ENCODE results near the gene ENG. TPM values are rescaled to one million over a fixed set of nuclear protein-coding genes. Genes with fewer than 3 reads are reported as not detected.

ENG gene
- total RNA-seq, 1 experiment from 2014 or later, result 16.4 TPM

- no peak overlapping the region for H3K27ac ChIP-seq
- no peaks in the 10 kb centered on the region for H3K9me3 ChIP-seq (replicated peaks)
- H3K36me3 ChIP-seq, result peaks cover 21% of the 10 kb centered on the region
- no peak for DNase-seq
- no peak overlapping the region for H3K4me3 ChIP-seq
- no peaks in the 10 kb centered on the region for H3K27me3 ChIP-seq
- H3K4me1 ChIP-seq, result no peaks in the 10 kb centered on the region
Observed at GRCh38 chr9:127810378-127811187, 43.9 kb downstream of the ENG start.

- Histone ChIP-seq H3K36me3 (peaks cover 18% of the 10 kb centered on the region), H3K4me3 (no peak overlapping the region), H3K27ac (no peak overlapping the region), H3K9me3 (replicated peaks) (no peaks in the 10 kb centered on the region), H3K4me1 (no peaks in the 10 kb centered on the region), H3K27me3 (no peaks in the 10 kb centered on the region)
- DNase-seq, result no peak
Observed at GRCh38 chr9:127809540-127810377, 44.7 kb downstream of the ENG start.

- Histone ChIP-seq H3K4me3 (no peak overlapping the region), H3K36me3 (peaks cover 15% of the 10 kb centered on the region), H3K27me3 (no peaks in the 10 kb centered on the region), H3K27ac (no peak overlapping the region), H3K9me3 (replicated peaks) (no peaks in the 10 kb centered on the region), H3K4me1 (peaks cover under 1% of the 10 kb centered on the region; the same call in 1 of the 2 replicates)
- no peak for DNase-seq
Observed at GRCh38 chr9:127809002-127809539, 45.4 kb downstream of the ENG start.

DNA sequence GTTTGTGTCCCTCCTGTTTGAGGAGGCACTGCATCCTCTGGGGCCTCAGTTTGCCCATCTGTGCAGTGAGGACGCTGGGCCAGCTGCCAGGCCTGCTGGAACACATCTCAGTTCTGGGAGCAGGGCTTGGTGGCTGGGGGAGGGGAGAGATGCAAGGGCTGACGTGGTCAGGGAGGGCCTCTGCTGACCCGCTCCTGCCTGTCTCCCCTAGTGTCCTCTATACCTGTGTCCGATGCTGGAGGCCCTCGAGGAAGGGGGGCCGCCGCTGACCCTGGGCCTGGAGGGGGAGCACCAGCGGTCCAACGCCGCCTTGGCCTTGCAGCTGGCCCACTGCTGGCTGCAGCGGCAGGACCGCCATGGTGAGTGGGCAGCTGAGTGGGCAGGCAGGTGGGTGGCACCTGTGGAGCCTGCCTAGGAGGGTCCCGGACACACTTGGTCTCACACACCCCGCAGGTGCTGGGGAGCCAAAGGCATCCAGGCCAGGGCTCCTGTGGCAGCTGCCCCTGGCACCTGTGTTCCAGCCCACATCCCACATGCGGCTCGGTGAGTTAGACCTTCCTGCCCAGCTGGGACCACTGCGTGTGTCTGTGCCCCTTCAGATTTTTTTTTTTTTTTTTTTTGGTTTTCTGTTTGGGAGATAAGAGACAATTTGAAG, 46.0 kb downstream of the ENG start:
- Histone ChIP-seq H3K36me3 (peaks cover 9% of the 10 kb centered on the region), H3K4me3 (no peak overlapping the region), H3K27ac (no peak overlapping the region), H3K9me3 (replicated peaks) (no peaks in the 10 kb centered on the region), H3K27me3 (no peaks in the 10 kb centered on the region), H3K4me1 (peaks cover 5% of the 10 kb centered on the region; the same call in 1 of the 2 replicates)
- no peak for DNase-seq

- H3K4me3 ChIP-seq, result no peak overlapping the region
- H3K27ac ChIP-seq, result no peak overlapping the region
- H3K4me1 ChIP-seq, result peaks cover 11% of the 10 kb centered on the region
- peaks cover 4% of the 10 kb centered on the region; the same call in 1 of the 2 replicates for H3K36me3 ChIP-seq
- DNase-seq, result no peak
- H3K9me3 ChIP-seq (replicated peaks), result no peaks in the 10 kb centered on the region
- no peaks in the 10 kb centered on the region for H3K27me3 ChIP-seq
Observed at GRCh38 chr9:127806871-127807270, 47.6 kb downstream of the ENG start.

DNA sequence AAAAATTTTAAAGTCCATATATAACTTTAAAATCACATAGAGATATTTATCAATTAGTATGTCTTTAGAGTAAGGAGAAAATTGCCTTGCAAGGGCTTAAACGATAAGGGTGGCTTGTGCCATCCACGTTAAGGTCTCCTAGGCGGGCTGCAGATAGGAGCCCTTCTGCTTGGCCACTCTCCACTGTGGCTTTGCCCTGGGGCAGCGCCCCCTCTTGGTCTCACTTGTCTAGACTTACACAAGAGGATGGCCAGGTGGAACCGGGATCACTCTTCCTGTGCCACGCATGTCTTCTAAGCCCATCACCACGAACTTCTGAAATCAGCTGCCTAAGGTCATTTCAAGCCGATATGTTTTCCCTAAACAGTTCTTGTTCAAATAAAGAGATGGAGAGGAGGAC, 48.8 kb downstream of the ENG start:
- H3K27ac ChIP-seq, result no peak overlapping the region
- peak in 1 of 2 experiments; percentile 47 for DNase-seq
- H3K36me3 ChIP-seq, result peaks cover 4% of the 10 kb centered on the region; the same call in 1 of the 2 replicates
- H3K4me1 ChIP-seq, result peaks cover 12% of the 10 kb centered on the region
- H3K9me3 ChIP-seq (replicated peaks), result no peaks in the 10 kb centered on the region
- no peaks in the 10 kb centered on the region for H3K27me3 ChIP-seq
- H3K4me3 ChIP-seq, result no peak overlapping the region

DNA sequence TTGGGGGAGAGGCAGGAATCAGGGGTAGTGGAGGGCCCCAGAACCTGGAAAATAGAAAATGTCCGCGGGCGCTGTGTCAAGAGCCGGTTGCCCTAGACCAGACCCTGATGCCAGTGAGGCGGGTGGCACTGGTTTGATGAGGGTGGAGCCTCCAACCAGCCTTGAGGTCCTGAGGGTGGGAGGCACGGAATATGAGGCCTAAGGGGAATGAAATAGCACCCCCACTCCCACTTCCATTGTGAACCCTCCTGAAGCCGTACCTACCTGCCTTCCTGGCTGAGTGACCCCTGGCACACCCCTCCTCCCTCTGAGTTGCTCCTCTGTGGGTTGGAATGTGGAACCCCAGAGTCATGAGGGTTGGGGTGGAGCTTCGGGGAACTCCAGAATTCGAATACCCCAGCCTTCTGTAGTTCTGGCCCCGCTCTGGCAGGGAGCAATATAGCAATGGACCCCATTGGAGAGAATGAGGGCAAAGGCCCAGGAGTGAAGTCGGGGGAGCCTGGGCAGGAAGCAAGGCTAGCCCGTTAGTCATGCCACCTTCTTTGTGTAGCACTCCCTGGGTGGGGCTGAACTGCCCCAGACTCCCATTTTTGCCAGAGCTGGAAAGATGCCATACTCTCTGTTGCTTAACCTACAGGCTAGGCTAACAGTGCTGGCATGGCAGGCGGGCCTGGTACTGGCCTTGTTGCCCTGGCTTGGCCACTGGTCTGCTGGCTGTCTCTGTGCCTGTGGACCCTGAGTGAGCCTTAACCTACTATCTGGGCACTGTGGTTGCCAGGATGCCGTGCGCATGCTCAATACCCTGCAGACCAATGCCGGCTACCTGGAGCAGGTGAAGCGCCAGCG, 50.7 kb downstream of the ENG start:
- H3K4me1 ChIP-seq, result peaks cover 12% of the 10 kb centered on the region
- peak overlapping the region; percentile 89 for H3K4me3 ChIP-seq
- H3K9me3 ChIP-seq (replicated peaks), result no peaks in the 10 kb centered on the region
- H3K27me3 ChIP-seq, result no peaks in the 10 kb centered on the region
- H3K27ac ChIP-seq, result peak overlapping the region; percentile 68
- no peaks in the 10 kb centered on the region for H3K36me3 ChIP-seq
- no peak for DNase-seq

DNA sequence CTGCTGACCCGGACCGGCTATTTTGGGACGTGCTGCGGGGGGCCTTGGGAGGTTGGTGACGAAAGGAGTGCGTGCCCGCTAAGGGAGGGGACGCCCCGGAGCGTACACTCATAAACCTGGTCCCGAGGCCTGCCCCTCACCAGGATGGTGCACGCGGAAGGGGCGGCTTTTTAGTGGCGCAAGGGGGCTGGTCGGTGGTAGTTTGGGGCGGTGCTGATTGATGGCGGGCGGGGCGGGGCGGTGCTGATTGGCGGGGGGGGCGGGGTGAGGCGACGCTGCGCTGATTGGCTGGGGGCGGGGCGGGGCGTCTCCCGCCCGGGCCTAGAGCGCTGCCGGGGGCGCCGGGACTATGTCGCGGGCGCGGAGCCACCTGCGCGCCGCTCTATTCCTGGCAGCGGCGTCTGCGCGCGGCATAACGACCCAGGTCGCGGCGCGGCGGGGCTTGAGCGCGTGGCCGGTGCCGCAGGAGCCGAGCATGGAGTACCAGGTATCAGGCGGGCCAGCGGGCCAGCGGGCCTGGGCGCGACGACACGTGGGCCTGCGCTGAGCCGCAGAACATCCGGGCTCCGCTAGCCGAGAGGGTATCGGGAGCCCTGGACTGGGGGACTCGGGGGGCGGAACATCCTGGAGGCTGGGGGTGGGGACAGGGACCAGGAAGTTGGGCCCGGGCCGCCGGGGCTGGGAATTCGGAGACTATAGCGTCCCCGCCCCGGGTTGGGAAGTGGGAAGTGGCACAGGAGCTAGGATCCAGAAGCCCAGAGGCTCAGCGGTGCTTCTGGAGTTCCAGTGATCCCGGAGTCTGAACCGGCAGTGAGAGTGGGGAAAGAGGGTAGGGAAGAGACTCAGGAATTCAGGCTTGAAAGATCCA, 51.6 kb downstream of the ENG start, which contains the start of gene FPGS:
Gene FPGS, plus strand, starts transcription at position 307 of the 868 bp plus-strand sequence. Its CDS starts 43 bp downstream, at position 350.
- H3K4me3 ChIP-seq, result peak within 1 kb of the TSS; percentile 89
- peak within 1 kb of the TSS; percentile 68 for H3K27ac ChIP-seq
- H3K9me3 ChIP-seq (replicated peaks), result no peaks in the 10 kb centered on the region
- H3K36me3 ChIP-seq, result no peaks in the 10 kb centered on the region
- H3K4me1 ChIP-seq, result peaks cover 12% of the 10 kb centered on the region
- peak; percentile 95 for DNase-seq
- no peaks in the 10 kb centered on the region for H3K27me3 ChIP-seq

DNA sequence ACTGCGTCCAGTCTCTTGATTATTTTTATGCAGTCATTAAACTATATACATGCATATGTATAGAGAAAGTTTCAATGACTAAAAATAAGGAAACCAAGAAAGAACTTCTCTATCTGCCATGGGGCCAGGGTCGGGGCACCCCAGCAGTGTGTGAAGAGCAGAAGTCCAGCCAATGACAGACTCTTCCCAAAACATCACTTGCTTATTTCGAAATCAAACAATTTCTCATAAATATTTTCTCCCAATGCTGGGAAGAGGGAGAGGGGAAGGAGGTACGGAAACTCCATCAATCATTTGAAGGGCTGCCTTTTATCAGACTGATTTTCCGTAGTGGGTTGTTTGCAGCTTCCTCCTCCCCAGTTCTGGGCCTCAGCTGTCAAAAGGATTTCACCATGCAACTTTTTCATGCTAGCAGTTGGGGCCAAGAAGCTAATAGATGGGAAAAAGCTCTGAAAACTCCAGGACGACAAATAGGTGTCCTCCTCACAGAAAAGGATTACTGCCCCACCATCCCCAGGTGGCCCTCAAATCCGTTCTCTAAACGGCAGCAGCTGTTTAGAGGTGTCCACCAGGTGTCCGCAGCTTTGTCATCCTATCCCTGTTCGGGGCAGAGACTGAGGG, 52.4 kb downstream of the ENG start:
- Histone ChIP-seq H3K4me3 (peak overlapping the region; percentile 89), H3K27me3 (no peaks in the 10 kb centered on the region), H3K36me3 (no peaks in the 10 kb centered on the region), H3K4me1 (peaks cover 12% of the 10 kb centered on the region), H3K9me3 (replicated peaks) (no peaks in the 10 kb centered on the region), H3K27ac (no peak overlapping the region)
- no peak for DNase-seq

DNA sequence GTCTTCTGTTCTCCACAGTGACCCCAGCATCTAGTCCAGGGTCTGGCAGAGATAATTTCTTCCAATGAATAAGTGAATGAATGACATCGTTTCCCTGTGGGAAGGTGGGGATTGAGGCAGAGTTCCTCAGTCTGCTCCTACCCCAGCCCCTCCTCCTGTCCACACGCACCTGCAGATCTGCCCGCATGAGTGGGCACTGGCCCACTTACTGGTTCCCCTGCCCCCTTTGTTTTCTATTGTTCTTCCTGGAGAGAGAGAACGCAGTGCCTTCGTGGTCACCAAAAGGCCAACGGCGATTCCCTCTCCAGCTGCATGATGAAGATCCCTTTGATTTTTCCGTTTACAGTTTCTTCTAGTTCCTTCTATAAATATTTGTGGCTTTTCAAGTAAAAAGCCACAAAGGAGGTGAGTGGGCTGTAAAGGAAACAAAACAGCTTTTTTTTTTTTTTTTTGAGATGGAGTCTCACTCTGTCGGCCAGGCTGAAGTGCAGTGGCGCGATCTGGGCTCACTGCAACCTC, 57.5 kb downstream of the ENG start:
- Histone ChIP-seq H3K9me3 (replicated peaks) (no peaks in the 10 kb centered on the region), H3K27ac (no peak overlapping the region), H3K36me3 (peaks cover 14% of the 10 kb centered on the region), H3K4me3 (no peak overlapping the region), H3K4me1 (peaks cover 11% of the 10 kb centered on the region), H3K27me3 (no peaks in the 10 kb centered on the region)
- DNase-seq, result no peak

GRCh38 chr9:127796225-127796813, 58.1 kb downstream of the ENG start:
- peaks cover 20% of the 10 kb centered on the region for H3K36me3 ChIP-seq
- no peaks in the 10 kb centered on the region for H3K27me3 ChIP-seq
- no peaks in the 10 kb centered on the region for H3K9me3 ChIP-seq (replicated peaks)
- no peak overlapping the region for H3K4me3 ChIP-seq
- peaks cover 10% of the 10 kb centered on the region for H3K4me1 ChIP-seq
- DNase-seq, result peak in 1 of 2 experiments; percentile 42
- no peak overlapping the region for H3K27ac ChIP-seq

All from SJCRH30 (cell line).